ENCODE data around the gene EMX2.

The EMX2 gene

GRCh38 chr10:117546020-117546580 is 3.6 kb downstream of the EMX2 start (continued):
- TF ChIP-seq TSHZ1 (tag by site-specific recombination; IDR thresholded peaks at IDR 0.05; ENCODE audit: borderline replicate concordance): no peak

- H3K4me3 ChIP-seq (ENCODE audit: low read depth, low read length): no peak overlapping the region
- no peak overlapping the region for H3K27ac ChIP-seq (ENCODE audit: extremely low read depth, low read depth, low read length)
- H3K36me3 ChIP-seq (ENCODE audit: control insufficient read depth in 2 of 2, insufficient read depth in 1 of 2, low read length in 2 of 2): peaks cover 0 to 5% of the 10 kb centered on the region in 2 experiments; a peak in 1 of 3 replicates
- POLR2A ChIA-PET: no interaction called here
- CTCF ChIA-PET: no interaction called here
- peaks cover 5% of the 10 kb centered on the region; the same call in 1 of the 2 replicates for H3K4me1 ChIP-seq (ENCODE audit: control insufficient read depth, insufficient read depth, low read length)
- TF ChIP-seq, protein P1, sequence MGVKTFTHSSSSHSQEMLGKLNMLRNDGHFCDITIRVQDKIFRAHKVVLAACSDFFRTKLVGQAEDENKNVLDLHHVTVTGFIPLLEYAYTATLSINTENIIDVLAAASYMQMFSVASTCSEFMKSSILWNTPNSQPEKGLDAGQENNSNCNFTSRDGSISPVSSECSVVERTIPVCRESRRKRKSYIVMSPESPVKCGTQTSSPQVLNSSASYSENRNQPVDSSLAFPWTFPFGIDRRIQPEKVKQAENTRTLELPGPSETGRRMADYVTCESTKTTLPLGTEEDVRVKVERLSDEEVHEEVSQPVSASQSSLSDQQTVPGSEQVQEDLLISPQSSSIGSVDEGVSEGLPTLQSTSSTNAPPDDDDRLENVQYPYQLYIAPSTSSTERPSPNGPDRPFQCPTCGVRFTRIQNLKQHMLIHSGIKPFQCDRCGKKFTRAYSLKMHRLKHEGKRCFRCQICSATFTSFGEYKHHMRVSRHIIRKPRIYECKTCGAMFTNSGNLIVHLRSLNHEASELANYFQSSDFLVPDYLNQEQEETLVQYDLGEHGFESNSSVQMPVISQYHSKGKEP (tag by site-specific recombination; IDR thresholded peaks at IDR 0.05): no peak
- no peak for TF ChIP-seq YY2 (tag by site-specific recombination; IDR thresholded peaks at IDR 0.05)
- no peak for TF ChIP-seq ZNF548 (tag by site-specific recombination; IDR thresholded peaks at IDR 0.05)
- TF ChIP-seq, protein P2, sequence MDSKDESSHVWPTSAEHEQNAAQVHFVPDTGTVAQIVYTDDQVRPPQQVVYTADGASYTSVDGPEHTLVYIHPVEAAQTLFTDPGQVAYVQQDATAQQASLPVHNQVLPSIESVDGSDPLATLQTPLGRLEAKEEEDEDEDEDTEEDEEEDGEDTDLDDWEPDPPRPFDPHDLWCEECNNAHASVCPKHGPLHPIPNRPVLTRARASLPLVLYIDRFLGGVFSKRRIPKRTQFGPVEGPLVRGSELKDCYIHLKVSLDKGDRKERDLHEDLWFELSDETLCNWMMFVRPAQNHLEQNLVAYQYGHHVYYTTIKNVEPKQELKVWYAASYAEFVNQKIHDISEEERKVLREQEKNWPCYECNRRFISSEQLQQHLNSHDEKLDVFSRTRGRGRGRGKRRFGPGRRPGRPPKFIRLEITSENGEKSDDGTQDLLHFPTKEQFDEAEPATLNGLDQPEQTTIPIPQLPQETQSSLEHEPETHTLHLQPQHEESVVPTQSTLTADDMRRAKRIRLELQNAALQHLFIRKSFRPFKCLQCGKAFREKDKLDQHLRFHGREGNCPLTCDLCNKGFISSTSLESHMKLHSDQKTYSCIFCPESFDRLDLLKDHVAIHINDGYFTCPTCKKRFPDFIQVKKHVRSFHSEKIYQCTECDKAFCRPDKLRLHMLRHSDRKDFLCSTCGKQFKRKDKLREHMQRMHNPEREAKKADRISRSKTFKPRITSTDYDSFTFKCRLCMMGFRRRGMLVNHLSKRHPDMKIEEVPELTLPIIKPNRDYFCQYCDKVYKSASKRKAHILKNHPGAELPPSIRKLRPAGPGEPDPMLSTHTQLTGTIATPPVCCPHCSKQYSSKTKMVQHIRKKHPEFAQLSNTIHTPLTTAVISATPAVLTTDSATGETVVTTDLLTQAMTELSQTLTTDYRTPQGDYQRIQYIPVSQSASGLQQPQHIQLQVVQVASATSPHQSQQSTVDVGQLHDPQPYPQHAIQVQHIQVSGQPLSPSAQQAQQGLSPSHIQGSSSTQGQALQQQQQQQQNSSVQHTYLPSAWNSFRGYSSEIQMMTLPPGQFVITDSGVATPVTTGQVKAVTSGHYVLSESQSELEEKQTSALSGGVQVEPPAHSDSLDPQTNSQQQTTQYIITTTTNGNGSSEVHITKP (tag by site-specific recombination; IDR thresholded peaks at IDR 0.05): no peak
- TF ChIP-seq, protein P3, sequence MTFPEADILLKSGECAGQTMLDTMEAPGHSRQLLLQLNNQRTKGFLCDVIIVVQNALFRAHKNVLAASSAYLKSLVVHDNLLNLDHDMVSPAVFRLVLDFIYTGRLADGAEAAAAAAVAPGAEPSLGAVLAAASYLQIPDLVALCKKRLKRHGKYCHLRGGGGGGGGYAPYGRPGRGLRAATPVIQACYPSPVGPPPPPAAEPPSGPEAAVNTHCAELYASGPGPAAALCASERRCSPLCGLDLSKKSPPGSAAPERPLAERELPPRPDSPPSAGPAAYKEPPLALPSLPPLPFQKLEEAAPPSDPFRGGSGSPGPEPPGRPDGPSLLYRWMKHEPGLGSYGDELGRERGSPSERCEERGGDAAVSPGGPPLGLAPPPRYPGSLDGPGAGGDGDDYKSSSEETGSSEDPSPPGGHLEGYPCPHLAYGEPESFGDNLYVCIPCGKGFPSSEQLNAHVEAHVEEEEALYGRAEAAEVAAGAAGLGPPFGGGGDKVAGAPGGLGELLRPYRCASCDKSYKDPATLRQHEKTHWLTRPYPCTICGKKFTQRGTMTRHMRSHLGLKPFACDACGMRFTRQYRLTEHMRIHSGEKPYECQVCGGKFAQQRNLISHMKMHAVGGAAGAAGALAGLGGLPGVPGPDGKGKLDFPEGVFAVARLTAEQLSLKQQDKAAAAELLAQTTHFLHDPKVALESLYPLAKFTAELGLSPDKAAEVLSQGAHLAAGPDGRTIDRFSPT (tag by site-specific recombination; IDR thresholded peaks at IDR 0.05): no peak
- H3K9me3 ChIP-seq (ENCODE audit: control insufficient read depth, insufficient read depth, low read depth, low read length): no peaks in the 10 kb centered on the region
These were observed 4.1 kb downstream of the EMX2 start for GRCh38 chr10:117546581-117547015.

DNA sequence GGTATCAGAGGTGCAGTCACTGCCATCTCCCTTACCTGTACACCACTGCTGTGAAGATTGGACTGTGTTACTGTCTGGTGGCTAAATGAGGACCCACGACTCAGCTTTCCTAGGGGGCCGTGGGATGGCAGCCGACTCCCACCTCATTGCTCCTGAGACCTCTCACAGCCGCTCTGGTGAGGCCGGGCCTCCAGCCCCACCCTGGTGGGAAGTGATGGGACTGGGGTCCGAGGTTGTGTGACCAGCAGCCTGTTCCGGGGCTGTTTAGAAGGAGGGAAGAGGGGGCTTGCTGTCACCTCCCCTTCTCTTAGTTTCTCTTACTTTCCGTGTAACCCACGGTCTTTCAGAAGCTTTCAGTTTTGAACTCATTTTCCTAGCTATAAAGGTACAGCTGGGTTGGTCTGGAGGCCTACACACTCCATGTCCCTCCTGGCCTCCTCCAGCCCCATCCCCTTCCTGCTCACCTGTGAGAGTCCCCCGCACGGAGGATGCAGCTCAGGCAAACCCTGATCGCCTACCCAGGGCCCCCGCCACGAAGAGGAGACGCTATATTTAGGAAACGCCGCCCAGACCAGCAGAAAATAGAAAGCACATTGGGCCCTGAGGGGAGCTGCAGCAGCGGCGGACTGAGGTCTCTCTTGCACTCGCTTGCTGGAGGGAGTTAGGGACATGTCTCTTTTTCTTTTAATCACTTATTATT is 4.6 kb downstream of the EMX2 start:
- no peak overlapping the region for H3K4me3 ChIP-seq (ENCODE audit: low read depth, low read length)
- H3K4me1 ChIP-seq (ENCODE audit: control insufficient read depth, insufficient read depth, low read length): peaks cover 5% of the 10 kb centered on the region; the same call in 1 of the 2 replicates
- ChIA-PET POLR2A (no interaction called here), CTCF (no interaction called here)
- H3K27ac ChIP-seq (ENCODE audit: extremely low read depth, low read depth, low read length): no peak overlapping the region
- TF ChIP-seq ZFHX2 (tag by site-specific recombination; conservative IDR thresholded peaks at IDR 0.05) (0 out of 2 replicates have a peak, but pooled peaks have one; percentile 15), REST (tag by site-specific recombination; IDR thresholded peaks at IDR 0.05) (no peak)
- peaks cover 0 to 5% of the 10 kb centered on the region in 2 experiments; a peak in 1 of 3 replicates for H3K36me3 ChIP-seq (ENCODE audit: control insufficient read depth in 2 of 2, insufficient read depth in 1 of 2, low read length in 2 of 2)
- no peaks in the 10 kb centered on the region for H3K9me3 ChIP-seq (ENCODE audit: control insufficient read depth, insufficient read depth, low read depth, low read length)

Measured in HEK293 (cell line).